Glomerular endothelial cell (primary cell): Measurements from ENCODE around the gene TNIP2. TPM values are rescaled to one million over a fixed set of nuclear protein-coding genes. Genes with fewer than 3 reads are reported as not detected.
"Not testable (repeated sequence)": the region's sequence is repeated elsewhere in the genome, so short reads cannot be mapped to it uniquely, and the experiment has no call there.

Experiments used
- DNase-seq: peaks from one replicate; pipeline ENCODE4 v3.0.0-alpha.2; 2011; ENCODE audit warnings: low read depth, low spot score; ENCODE audit errors: extremely low read depth
- total RNA-seq: library from RNA; depleted of rRNA; stranded (reverse); fragments of >200 nt; gene quantifications from 2 replicates; pipeline ENCODE4 v1.2.3, GENCODE V29; 2015

The TNIP2 gene
- total RNA-seq, 1 donor from 2014 or later = 105 TPM

DNA sequence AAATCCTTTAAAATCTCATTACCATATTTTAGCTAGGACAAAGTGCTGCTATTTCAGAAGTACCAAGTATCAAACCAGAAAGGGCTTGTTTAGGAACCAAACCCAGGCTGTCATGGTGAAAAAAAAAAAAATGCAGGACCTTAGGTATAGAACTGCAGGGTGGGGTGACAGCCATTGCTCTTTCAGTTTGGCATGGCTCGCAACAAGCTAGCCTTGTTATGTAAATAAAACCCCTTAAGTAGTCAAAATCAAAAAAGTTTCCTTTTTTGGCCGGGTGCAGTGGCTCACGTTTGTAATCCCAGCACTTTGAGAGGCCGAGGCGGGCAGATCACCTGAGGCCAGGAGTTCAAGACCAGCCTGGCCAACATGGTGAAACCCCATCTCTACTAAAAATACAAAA lies 24.5 kb upstream of the TNIP2 start:
- DNase-seq = not testable (repeated sequence)

DNA sequence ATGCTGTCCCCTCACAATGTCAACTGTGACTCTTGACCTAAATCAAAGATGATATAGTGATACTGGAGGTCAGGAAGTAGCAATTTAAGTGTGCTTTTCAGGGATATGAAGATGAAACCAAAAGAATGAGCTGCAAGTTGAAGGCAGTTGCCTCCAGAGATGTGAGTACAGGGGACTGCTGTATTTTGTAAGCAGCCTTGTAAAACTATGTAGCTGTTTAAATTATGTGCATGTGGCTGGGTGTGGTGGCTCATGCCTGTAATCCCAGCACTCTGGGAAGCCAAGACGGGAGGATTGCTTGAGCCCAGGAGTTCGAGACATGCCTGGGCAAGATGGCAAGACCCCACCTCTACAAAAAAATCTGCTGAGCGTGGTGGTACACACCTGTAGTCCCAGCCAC lies 15.1 kb upstream of the TNIP2 start:
- no peak for DNase-seq

DNA sequence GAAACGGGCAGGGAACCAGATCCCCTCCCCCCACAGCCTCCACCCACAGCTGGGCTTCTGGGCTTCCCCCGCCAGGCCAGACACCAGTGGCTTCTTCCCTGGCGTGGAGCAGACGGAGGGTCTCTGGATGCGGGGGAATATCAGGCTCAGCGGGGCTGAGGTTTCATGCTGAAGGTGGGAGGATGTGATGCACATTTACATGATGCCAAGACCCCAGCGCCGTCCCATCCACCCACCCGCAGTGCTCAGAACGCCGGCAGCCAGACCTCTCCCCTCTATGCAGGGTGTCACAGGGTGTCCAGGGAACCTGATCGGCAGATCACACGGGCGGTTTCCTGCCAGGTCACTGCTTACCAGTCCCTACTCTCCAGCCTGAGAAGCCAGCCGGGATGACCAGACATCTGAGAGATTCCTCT lies 12.8 kb upstream of the TNIP2 start:
- DNase-seq = no peak

DNA sequence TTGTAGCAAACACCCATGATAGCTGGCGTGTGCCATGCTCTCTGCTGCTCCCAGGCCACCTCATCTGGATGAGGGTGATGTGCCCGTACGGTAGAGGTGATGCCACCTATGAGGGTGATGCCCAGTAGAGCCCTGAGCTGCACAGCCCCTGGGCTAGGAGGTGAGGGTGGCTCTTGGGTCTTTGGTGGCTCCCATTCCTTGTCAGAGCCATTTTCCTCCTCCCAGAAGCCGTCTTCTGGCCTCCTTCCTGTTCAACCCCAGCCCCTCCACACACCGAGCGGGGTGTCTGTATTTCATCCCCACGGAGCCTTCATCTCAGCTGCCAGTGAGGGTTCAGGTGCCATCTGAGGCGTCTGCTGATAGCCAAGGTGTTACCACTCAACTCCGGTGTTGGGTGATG lies 12.0 kb upstream of the TNIP2 start:
- no peak for DNase-seq

DNA sequence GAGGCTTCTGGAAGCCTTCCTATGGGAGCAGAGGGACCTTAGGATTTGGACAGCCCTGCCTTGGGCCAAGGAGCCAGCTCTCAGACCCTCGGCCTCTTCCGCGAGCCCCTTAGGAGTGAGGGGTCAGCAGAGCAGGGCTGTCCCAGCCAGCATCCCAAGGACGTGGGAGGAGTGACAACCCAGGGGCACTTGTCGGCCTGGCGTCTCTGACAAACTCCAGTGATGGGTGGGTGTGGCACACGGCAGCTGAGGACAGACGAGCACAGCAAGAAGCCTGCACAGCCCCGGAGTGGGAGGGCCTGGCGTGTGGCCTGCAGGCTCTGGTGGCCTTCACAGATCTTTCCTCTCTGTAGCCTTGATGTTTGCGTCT lies 11.6 kb upstream of the TNIP2 start:
- DNase-seq = no peak

DNA sequence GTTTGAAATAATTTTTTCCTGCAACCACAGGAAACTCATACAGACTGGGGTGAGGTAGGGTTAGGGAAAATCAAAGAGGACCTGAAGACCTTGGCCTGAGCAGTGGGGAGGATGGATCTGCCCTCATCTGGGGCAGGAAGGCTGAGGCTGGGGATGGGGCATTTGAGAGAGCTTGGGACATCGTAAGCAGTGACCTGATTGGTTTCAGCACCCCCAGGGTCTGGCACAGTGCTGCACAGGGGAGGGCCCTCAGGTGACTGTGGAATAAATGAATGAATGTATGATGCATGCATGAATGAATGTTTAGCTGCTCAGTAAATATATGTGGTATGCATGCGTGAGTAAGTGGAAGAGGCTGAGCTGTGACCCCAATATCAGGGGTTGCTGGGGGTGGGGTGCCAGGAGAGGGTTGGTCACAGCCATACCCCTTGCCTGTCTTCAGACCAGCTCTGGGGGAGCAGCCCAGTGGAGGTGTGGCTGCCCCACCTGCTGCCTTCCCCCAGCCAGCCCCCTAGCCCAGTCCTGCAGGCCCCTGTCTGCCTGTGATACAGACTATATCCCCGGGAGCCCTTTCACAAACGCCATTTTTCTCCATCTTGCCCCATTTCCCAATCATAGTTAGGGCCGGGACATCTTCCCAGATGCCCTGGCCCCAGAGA lies 11.0 kb upstream of the TNIP2 start:
- no peak for DNase-seq

DNA sequence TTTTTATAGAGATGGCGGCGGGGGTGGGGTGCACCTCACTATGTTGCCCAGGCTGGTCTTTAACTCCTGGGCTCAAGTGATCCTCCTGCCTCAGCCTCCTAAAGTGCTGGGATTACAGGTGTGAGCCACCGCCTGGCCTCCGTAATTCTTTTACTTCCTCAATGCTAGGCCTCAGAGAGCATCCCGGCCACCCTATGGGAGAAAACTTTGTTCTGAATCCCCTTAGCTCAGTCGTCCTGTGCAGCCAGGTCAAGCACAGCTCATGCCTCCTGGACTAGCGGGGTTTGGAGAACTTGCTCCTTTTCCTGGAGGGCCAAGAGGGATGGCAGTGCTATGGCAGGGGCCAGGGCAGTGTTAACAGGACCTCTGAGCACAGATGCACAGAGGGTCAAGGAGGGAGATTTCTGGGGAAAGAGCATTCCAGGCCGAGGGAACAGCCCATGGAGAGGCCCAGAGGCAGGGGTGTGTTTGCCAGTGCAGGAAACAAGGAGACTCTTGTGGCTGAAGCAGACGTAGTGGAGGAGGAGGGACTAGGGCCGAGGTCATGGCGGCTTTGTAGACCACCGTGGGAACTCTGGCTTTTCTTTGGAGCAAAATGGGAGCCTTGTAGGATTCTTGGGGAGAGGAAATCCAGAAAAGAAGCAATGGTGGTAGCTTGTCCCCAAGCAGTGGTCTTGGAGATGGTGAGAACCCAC lies 9.8 kb upstream of the TNIP2 start:
- DNase-seq = no peak

DNA sequence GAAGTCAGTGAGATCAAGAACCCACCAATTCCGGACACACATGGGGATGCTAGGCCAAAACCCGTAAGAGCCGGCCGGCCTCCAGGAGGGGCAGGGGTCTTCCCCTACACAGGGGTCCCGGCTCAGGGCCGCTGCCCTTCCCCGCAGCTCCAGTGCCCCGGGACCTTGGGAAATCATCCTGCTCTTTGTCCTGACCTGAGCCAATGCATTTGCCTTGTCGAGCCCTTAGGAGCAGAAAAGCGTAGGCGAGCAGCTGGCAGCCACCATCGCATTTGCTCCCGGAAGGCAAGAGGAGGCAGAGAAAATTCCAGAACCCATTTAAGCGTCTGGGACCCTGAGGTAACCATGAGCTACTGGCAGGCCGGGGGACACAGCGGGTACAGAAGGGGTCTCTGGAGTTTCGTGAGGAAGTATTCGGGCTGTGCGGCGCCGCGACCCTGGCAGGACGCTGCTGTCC lies 7.4 kb upstream of the TNIP2 start:
- DNase-seq = no peak

DNA sequence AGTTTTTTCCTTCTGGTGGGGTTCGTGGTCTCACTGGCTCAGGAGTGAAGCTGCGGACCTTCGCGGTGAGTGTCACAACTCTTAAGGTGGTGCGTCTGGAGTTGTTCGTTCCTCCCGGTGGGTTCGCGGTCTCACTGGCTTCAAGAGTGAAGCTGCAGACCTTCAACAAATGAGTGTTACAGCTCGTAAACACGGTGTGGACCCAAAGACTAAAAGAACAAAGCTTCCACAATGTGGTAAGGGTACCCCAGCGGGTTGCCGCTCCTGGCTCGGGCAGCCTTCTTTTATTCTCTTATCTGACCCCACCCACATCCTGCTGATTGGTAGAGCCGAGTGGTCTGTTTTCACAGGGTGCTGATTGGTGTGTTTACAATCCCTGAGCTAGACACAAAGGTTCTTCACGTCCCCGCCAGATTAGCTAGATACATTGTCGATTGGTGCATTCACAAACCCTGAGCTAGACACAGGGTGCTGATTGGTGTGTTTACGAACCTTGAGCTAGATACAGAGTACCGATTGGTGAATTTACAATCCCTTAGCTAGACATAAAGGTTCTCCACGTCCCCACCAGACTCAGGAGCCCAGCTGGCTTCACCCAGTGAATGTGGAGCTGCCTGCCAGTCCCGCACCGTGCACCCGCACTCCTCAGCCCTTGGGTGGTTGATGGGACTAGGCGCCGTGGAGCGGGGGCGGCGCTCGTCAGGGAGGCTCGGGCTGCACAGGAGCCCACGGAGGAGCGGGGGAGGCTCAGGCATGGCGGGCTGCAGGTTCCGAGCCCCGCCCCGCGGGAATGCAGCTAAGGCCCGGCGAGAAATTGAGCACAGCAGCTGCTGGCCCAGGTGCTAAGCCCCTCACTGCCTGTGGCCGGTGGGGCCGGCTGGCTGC lies 6.6 kb upstream of the TNIP2 start:
- not testable (repeated sequence) for DNase-seq

DNA sequence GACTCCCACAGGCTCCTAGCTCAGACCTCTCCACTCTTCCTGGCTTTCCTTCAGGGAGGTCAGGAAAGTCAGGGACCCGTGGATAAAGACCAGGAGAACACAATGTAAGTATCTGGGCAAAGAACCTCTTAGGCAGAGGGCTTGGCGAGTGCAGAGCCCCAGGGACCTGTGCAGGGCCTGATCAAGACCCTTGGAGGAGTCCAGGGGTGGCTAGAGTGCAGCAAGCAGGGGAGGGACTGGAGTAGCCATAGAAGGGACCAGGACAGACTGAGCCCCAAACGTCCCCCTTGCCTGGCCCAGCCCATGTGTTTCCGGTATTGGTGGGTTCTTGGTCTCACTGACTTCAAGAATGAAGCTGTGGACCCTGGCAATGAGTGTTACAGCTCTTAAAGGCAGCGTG lies 5.9 kb upstream of the TNIP2 start:
- no peak for DNase-seq

DNA sequence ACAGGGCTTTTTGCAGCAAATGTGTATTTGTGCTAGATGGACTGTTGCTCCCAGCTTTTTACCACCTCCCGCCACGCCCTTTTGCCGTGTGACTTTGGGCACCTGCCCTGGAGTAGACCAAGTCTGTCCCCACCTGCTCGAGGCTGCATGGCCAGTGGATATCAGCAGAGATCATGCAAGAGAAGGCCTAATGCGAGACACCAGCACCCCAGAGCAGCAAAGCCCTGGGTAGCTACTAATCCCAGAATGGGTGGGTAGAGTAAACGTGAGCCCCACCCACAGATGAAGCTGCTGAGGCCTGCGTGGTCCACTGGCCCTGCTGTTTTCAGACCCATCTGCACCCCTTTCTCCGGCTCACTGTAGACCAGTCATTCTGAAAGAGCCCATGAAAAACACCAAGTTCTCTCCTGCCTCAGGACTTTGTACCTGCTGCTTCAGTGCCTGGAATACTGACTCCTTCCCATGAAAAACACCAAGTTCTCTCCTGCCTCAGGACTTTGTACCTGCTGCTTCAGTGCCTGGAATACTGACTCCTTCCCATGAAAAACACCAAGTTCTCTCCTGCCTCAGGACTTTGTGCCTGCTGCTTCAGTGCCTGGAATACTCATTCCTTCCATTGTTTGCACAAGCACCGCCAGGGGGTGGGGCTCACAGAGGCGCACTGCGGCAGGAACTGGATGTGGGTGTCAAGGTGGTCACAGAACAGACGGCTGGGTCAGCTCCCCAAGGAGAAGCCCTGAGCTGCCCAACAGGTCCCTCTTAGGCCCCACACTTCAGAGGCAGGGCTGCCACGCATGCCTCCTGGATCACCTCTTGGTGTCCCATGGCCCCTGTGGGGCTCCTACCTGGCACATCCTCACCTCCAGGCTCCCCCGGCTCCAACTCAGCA lies 5.1 kb upstream of the TNIP2 start:
- DNase-seq = no peak

DNA sequence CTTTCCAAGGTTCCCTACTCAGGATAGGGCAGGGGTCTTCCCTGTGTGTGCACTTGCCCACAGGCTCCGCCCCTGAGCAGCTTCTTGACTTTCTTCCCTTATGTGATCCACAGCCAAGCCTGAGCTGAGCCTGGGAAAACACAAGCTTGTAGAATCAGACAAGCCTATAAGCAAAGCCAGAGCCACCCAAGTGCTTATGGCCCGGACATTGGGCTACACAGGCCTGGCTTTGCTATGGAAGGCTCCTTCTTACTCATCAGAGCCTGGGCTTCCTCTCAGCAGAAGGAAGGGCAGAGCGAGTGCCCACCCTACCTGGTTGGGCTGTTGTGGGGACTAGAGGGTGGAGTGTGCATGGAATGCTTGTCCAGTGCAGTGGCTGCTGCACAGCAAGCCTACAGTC lies 1.3 kb upstream of the TNIP2 start:
- DNase-seq = no peak

DNA sequence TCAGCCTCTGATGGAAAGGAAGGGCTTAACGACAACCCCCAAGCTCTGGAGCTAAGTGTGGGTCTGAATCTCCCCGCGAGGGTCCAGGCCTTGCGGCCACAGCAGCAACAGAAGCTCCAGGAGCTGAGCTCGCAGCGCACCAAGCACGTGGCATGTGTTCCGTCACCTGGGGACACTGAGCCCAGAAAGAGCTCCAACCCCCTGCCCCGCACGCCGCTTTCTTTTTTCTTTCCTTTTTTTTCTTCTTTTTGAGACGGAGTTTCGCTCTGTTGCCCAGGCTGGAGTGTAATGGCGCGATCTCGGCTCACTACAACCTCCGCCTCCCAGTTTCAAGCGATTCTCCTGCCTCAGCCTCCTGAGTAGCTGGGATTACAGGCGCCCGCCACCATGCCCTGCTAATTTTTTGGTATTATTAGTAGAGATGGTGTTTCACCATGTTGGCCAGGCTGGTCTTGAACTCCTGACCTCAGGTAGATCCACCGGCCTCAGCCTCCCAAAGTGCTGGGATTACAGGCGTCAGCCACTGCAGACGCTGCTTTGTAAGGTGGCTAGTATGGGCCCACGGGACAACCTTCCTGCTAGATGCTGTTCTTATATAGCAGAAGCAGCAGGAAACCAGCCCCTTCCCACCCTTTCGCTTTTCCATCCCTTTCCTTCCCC lies 685 bp upstream of the TNIP2 start:
- DNase-seq = no peak

DNA sequence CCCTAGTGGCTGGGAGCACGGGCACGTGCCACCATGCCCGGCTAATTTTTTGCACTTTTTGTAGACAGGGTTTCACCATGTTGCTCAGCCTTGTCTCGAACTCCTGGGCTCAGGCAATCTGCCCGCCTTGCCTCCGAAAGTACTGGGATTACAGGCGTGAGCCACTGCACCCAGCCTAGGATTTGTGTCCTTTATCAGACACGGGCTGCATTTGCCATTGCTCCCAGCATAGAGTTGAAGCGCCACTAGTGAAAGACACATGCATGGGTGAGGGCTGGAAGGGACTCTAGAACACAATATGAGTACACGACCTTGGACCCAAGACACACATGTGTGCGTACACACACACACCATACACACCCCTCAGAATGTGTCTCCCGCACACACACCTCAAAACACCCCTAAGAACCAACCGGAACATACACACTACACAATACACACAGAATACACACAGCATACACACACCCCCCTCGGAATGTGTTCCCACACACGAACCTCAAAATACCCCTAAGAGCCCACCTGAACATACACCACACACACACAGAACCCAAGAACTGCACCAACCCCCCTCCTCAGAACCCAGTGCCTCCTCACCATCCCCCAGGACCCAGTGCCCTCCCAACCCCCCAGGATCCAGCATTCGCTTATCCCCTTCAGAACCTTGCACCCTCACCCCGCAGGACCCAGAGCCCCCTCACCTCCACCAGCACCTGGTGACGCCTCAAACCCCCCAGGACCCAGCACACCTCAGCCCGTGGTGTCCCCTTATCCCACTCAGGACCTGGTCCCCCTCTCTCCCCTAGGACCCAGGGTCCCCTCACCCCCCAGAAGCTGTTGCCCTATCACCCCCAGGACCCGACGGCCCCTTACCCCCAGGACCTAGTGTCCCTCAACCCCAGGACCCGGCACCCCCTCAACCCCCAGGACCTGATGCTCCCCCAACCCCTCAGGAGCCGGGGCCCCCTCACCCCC lies 1.0 kb downstream of the TNIP2 start:
- DNase-seq = no peak

DNA sequence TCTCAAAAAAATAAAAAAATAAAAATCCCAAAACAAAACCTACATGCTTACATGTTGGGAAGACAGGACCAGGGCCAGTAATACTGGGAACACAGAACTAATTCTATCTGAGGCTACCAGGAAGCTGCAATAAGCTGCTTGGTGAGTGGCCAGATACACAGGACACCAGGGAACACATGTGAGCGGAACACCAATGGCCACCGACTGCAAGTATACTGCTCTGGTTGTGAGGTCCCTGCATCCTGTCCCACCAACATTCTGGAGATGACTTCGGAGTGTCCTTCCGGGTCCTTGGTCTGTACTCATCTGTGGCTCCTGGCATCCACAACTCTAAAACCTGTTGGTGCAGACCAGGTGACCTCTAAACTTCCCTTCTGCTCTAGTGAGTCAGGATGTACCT lies 2.7 kb downstream of the TNIP2 start:
- DNase-seq = no peak

DNA sequence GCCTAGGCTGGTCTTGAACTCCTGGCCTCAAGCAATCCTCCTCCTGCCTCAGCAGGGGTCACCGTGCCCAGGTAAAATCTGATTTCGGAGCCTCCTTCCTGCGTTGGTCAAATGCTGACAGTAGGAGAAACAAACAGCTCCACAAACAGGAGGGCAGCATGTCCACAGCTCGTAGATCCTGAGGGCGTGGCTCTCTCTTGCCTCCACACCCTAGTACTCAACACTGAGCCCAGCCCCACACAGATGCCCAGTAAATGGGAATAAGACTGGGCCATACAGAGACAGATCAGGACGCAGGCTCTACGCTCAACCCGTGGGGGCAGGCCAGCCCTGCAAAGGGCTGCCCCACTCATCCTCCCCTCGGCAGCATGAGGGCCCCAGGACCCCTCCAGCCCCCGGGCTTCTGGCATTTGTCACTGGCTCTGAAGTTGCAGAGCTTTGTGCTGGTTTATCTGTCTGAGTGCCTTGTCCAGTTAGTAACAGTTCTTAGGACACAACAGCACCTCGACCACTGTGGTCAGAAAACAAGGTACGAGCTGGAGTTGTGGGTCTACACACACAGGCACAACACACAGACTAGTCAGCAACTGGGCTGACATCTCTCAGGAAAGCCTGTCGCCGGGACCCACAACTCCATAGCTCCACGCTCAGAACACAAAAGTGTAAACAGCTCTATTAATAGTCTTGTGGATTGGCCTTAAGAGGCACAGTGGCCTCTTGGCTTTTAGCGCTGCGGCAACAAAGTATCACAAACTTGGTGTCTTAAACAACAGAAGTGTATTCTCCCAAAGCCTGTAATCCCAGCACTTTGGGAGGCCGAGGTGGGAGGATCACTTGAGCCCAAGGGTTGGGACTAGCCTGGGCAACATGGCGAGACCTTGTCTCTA lies 5.2 kb downstream of the TNIP2 start:
- DNase-seq = no peak

DNA sequence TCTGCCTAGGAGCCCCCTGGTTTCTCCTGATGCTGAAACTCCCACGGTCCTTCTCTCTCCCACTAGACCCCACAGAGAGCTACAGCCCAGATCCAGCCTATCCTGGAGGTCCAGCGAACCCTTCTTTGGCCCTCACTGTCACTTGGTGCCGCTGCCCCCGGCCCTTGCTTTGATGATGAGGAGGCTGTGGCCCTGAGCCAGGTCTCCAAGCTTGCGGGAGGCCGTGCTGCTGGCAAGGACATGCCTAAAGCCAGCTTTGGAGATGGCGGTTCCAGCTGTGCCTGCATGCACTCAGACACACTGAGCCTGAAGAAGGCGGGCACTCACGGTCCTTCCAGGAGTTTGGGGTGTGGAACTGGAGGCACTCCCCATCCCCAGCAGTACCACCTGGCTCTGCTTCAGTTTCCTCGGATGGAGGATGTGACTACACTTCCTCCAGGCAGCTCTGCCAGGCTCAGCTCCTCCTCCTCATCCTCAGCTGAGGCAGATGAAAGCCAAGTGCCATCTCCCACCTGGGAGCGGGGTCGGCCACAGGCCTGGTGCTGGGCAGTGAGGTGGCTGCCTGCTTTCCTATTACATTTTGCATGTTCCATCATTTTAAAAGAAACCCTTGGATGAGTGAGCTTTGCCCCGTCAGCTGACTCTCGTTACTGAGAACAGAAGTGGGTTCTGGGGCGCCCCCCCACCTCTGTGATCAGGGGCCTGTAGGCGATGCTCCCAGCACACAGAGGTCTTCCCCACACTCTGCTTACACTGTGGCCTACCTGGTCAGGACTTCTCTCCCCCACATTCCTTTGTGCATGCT lies 9.0 kb downstream of the TNIP2 start:
- DNase-seq = no peak
